HS-27A (cell line): ENCODE results near the gene POU5F1.
A peak's percentile ranks its signal among the peaks of the same experiment; 100 is the strongest.

Source experiments
- DNase-seq: peaks from one replicate; pipeline ENCODE4 v3.0.0-alpha.2; 2012; ENCODE audit warnings: low read depth, missing footprints

Gene POU5F1

DNA sequence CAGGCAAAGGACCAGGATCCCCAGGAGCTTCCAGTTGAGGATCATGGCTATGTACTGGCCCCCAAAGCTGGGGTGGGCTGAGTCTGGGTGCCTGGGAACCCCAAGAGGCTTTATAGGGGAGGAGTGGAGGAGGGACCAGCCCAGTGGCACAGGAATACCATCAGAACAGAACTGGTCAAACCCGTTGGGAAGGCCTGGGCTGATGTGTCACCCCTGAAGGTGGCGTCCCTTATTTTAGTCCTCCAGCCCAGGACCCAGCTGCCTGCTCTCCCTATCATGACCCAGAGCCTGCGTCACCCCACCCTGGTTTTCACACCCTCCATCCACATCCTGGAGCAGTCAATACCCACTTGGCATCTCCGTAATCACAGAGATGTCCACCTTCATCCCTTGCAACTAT is 31.5 kb downstream of the POU5F1 start, which contains the start of gene PSORS1C2:
TSS of gene PSORS1C2 (minus strand) at position 85 of the 400 bp plus-strand sequence. CDS start at position 45, 40 bp downstream.
- no peak for DNase-seq

DNA sequence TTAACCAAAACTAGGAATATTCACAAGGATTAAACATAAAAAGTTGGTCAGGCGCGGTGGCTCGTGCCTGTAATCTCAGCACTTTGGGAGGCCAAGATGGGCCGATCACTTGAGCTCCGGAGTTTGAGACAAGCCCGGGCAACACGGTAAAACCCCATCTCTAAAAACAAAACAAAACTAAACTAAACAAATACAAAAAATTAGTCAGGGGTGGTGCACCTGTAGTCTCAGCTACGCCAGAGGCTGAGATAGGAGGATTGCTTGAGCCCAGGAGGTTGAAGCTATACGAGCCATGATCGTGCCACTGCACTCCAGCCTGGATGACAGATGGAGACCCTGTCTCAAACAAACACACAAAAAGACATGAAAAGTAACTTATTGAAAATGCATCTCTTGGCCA is 34.8 kb downstream of the POU5F1 start:
- DNase-seq, result no peak

DNA sequence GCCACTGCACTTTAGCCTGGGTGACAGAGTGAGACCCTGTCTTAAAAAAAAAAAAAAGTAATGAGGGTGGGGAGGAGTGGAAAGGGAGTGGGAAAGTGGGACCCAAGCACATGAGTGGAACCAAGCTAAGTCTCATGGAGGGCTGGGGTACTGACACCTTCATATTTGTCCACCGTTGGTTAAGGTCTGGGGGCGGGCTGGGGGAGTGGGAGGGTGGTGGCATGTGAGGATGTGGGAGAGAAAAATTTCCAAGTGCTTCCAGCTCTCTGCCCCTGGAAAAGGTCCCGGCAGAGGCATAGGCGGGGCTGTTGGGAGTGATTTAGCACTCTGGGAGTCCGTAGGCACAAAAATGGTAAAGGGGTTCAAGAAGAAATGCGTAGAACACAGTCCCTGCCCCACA is 37.7 kb downstream of the POU5F1 start:
- no peak for DNase-seq

DNA sequence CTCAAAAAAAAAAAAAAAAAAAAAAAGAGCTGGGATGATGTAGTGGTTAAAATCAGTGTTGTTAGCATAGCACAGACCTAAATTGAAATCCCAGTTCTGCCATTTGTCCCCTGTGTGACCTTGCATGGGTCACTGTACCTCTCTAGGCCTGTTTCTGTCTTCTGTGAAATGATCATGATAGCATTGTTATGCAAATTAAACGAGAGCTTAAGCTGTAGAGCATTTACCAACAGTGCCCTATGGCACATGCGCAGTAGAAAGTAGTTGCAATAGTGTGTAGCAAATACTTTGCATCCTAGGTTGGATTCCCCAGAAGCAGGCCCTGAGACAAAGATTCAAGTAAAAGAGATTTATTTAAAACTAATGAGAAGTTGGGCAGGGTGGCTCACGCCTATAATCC is 38.9 kb downstream of the POU5F1 start:
- DNase-seq, result no peak

DNA sequence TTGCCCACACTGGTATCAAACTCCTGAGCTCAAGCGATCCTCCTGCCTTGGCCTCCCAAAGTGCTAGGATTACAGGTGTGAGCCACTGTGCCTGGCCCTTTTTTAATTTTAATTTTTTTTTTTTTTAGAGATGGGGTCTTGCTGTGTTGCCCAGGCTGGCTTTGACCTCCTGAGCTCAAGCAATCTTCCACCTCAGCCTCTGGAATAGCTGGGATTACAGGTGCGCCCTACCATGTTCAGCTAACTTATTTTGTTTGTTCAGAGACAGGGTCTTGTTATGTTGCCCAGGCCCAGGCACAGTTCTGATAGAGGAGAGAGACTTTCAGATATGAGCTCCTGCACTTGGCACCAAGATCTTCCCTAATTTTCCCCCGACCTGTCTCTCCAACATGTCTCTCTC is 39.7 kb downstream of the POU5F1 start:
- no peak for DNase-seq

DNA sequence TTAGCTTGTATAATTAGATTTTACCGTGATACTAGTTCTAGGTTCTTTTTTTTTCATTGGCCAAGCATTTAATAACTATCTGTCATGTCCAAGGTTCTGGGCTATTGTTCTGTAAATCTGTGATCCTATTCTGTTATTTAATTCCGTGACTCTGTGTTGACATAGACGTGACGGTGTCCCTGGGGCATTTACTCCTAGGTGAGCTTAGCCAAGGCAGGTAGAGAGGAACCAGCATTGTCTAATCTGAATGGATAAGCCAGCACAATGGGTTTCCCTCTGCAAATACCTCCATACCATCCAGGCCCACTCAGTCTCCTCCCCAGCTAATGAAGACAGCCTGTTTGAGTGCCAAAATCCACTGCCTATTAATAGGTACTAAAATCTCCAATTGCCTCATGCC is 41.4 kb downstream of the POU5F1 start:
- DNase-seq, result no peak

DNA sequence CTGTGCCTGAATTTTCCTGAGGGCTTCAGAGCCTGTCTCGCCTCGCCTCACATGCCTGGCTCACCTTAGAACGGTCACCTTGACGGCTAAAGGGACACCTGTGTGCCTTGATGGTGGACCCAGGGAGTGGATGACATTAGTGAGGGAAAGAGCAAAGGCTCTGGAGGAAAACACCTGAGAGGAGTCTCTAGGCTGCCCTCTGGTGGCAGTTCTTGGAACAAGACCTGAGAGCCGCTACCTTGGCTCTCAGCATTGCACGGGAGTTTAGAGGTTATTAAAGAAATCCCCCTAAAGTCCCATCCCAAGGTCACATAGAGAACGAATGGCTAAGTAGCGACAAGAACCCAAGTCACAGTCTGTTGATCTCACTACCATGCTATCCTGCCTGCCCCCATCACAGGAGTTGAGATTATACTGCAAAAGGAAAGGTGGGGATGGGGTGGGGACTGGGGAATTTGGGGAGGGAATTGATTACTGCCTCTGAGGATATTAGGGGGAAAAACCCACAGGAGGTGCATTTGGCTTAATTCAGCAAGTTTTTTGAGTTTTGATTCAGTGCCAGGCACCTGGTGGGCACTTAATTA is 42.3 kb downstream of the POU5F1 start:
- DNase-seq, result peak; percentile 26

DNA sequence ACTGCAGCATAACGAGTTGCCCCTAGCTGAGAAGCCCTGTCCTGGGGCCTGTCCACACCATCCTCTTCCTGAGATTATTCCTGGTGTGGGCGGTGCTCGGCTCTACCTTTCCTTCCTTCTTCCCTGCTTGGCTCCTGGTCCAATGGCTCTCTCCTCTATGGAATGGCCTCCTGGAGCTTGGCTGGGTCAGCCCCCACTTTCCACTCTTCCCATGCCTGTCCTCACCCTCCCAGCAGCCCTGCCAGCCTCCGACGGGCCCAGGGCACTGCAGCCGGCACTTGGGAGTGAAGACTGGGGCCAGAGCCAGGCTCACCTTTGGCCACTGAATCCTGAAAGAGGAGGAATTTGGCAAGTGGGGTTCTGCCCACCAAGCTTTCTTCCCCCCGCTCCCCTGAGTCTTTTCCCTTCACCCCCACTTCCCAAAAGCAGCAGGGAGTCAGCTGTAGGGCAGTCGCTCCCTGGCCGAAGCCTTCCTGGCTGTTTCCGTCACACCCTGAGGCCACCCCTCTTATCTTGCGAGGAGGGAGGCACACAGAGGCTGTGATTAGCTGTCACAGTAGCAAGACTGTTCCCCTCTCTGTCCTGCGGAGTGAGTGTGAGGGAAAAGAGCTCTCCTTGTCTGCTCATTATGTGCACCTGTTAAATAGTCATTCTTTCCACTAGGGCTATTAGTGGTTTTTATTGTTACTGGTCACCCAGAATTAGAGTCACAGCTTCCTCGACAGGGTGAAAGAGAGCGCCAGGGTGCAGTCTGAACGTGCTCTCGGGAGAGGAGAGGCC is 43.9 kb downstream of the POU5F1 start:
- no peak for DNase-seq

DNA sequence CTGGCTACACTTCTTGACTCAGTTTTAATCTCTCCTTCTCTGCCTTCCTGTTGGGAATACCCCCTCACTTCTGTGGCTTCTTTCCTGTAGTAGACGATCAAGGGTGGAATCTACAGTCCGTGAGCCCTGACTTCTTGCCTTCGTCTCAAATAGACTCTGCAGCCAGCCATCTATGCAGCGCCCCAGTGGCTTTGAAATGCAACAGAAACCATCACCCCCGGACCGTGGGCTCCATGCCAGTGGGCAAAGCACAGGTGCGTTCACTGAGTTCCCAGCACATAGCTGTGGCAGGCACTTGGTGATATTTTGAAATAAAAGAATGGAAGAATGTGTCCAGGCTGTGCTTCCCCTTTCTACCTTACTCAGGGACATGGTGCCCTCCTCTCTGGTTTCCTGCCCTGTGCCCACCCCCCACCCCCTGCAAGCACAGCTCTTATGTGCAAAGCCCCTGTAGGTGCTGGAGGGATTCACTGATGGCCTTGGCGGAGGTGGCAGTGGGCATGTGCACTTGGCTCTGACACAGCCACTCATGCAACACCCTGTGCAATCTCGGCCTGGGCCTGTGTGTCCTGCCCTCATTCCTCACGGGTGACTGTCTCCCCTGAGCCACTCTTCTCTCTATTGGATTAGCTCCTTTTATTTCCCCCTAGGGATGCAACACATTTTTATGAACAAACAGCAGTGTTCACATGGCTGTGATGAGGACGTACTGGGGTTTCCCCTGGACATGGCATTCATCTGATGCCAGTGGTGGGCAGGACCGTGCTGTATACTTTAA is 44.7 kb downstream of the POU5F1 start:
- peak; percentile 26 for DNase-seq

DNA sequence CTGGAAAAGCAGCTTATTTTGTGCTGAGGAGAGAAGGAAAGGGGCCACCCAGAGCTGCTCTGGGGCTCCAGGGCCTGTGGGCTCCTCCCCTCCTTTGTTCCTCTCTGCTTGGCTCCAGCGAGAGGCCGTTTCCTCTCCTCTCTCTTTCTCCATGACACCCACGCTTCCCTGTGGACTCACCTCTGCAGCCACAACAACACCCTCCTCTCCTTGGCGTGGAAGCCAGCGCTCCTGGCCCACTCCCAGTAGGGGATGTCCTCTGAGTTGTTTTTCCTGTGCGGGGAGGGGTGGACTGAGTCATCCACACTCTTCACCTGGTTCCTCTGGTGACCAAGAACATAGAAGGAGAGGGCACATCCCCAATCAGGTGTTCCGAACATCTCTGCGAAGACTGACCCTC is 45.3 kb downstream of the POU5F1 start:
- DNase-seq, result no peak

DNA sequence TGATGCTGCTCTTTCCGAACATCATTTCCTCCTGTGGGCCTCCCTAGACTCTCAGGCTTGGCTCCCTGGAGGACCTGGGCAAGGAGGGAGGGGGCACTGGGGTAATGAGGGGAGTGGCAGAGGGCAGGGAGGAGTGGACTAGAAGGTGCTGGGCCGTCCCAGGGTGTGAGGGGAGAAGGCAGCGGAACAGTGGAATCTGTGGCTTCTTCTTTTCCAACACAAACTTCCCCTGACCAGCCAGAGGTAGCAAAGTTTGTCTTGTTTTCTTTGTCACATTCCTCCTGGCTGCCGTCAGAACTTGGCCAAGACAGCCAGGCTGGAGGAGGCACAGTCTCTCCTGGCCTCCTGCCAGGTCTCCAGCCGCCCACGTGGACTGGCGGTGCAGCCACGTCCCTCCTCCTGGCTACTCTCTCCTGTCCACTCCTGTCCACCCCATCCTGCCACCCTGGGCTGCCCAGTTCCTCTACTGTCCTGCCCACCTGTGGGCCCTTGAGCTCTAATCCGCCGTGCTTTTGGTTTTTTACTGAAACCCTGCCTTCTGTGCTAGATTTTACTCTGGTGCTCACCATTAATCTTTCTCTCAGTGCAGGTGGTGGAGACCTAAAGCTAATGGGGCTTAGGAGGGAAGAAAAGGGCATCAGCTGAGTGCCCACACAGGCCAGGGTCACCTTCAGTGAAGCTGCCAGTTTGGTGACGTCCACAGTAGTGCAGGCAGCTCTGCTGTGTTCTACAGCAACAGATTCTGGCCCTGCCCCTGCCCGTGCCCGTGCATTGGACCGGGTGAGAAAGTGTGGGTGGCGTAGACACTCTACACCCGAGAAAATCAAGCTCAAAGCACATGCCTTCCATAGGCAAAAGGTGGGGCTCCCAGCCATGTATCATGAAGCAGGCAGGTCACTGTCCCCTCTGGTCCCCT is 47.4 kb downstream of the POU5F1 start:
- DNase-seq, result no peak

DNA sequence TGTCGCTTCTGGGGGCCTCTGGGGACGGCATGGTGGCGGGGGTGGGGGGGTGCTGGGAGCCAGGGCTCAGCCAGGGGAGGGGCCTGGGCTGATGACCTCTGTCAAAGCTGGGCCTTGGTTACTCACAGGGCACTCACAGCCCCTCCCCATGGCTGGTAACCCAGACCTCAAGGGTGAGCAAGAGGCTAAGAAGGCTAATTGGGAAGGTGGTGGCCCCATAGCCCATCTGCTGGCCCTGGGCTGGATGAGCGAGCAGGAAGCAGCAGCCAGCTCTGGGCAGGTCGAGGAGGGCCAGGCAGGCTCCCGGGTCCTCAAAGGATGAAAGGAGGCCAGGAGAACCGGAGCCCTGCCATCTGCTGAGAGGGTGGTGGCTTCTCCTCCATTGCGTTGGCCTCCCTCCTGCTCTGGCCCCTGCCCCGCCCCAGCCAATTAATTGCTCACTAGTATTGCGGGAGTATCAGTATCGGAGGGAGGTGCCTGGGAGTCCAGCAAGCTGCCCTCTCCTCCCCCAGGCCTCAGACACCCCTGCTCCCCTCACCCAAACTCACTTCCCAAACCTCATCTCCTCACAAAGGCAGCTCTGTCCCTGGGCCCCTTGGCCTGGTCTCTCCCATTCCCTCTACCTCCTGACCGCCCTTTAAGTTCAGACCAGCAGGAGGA is 49.2 kb downstream of the POU5F1 start:
- no peak for DNase-seq

DNA sequence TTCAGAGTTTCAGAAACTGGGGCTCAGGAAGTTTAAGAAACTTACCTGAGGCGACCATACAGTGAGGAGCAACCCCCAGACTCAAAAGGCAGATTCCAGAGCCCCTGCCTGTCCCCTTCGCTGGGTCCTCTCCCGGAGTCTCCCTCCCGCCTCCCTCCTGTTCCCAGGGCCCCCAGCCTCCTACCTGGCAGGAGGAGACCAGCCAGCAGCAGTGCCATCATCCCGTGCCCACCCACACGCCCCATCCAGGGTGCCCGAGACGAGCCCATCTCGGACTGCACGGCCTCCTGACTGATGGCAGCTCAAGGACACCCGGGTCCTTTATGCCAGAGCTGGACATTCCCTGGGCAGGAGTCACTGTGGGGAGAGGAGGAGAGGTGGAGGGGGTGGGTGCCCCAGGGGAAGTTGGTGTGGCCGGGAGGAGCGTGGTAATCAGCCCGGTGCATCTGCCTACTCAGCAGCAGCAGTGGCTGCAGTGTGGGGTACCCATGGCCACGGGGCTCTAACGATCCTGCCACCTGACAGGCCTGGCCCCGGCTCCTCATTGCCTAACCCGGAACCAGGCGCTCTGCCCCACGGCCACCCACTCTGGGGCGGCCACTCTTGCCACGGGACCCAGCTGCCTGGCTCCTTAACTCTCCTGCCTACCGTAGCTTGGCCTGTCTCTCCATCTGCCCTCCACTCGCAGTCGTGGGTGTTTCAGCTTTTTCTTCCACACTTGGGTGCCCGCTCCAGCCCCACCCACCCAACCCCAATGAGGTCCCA is 50.1 kb downstream of the POU5F1 start, which contains the start of gene CDSN:
TSS of gene CDSN (minus strand) at position 296 of the 765 bp plus-strand sequence. CDS start at position 269, 27 bp downstream.
- DNase-seq, result no peak

DNA sequence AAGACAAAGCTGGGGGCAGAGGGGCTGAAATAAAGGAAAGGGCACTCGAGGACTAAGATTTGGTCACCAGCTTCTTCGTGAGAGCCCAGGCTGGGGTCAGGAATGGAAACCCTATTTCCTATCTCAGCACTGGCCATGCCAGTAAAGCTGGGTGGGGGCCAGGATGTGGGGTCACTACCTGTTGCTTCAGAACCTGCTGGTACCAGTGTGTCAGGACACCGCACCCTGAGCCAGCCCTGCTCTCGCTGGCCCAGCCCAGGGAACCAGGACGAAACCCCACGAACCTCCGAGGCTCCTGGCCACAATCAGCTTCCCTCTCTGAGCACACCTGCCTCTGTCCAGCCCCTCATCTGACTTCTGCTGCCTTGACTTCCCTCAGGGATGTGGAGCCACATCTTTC is 52.3 kb downstream of the POU5F1 start:
- no peak for DNase-seq

DNA sequence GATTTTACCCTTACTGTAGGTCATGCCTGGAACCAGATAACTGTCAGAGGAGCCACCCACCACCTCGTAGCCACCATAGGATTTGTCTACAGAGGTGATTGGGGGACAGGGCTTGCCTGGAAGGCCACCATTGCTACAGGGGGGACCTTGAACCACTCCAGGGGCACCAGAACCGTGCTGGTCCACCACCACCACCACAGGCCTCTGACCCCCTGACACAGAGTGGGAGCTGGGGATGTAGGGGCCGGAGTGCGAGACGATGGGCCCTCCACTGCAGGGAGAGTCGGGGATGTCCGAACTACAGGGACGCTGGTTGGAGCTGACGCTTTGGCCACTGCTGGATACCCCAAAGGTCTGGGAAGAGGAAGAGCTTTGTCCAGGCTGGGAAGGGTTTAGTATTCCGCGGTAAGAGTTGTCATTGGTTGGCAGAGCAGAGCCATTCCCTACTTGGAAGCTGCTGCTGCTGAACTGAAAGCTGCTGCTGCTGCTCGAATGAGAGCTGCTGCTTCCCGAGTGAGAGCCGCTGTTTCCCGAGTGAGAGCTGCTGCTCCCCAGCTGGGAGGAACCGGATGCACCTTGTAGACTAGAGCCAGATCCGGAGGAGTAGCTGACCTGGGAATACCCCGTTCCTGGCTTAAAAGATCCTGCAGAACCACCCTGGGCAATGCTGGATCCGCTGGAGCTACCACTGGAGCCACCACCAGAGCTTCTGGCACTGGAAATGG is 53.7 kb downstream of the POU5F1 start:
- no peak for DNase-seq

DNA sequence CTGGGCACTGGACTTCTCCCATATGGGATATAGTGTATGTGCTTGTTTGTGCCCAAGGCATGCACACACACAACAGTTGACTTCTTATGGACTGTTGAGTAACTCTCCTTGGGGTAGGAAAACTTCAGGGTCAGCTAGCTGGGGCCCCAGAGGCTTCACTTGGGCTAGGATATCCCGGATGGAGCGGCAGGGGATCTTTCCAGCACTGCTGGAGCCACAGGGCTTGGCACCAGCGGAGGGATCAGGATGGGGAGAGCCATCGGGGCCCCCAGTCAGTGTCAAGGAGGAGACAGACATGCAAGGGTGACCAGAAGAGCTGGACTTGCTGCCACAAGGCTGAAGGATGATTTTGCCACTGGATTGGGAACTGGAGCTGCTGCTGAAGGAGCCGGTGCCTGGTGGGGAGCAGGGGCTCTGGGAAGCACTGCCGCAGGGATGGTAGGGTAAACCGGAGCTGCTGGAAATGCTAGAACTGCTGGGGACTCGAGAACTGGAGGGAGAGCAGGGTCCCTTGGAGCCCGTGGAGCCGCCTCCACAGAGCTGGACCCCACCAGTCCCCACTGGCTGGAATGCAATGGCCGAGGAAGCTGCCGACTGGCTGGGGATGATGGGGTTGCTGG is 54.4 kb downstream of the POU5F1 start:
- DNase-seq, result no peak

DNA sequence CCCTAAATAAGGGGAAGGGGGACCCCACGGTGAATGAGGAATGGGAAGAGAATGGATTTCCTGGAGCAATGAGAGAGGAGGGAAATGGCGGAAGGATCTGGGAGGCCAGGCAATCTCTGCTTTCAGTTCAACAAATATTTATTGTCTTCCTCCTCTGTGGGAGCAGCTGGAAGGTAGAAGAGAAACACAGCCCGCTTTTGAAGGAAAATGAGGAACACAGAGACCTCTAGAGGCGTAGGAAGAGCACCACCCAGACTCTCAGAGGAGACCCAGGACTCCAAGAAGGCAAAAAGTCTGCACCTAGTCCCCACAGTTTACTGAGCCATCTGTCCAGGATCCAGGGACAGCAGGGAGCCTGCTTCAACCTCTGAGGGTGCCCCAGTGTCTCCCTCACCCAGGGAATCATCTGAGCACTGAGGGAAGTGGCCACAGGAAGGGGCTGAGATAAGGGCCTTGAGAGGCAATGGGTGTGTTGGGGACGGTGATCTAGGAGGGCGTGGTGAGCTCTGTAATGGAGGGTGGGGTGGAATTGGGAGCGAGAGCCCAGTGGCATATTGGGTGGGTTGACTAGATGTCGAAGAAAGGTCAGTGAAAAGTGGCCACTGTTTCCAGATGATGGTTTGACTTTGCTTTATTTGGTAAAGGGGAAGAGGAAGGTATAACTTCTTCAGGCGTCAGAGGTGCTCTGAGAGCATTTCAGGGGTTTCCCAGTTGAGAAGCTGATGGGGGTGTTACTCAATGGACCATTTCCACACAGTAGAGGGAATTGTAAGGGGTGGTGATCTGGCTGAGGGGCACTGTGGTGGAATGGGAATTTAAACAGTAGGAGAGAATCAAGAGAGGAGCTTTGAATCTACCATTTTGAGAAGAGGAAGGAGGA is 55.3 kb downstream of the POU5F1 start:
- DNase-seq, result peak; percentile 53

DNA sequence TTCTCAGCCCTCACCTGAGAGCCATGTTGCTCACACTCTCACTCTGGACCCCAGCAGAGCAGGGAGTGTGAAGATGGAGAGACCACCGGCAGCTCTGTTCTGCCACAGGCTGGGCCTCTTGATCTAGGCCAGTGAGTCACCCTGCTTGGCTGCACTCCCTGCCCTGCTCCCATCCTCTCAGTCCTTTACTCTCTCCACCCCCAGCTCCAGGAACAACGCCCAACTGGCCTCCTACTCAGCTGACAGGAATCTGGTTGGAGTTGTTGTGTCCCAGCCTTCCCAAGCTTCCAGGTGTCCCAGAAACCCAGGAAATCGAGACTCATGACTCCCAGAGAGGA is 56.0 kb downstream of the POU5F1 start, which contains the start of gene PSORS1C1:
TSS of gene PSORS1C1 (plus strand) at position 260 of the 338 bp plus-strand sequence. CDS start 14,833 bp downstream, outside the sequence.
- peak; percentile 92 for DNase-seq
